ENCODE results near the gene MORC2.

Gene MORC2

GRCh38 chr22:30889268-30889995, 79.1 kb downstream of the MORC2 start:
- DNase-seq (ENCODE audit: low read depth in 2 of 2), result no peak

- no peak for DNase-seq (ENCODE audit: low read depth in 2 of 2)
Measured at GRCh38 chr22:30887861-30888260, 80.7 kb downstream of the MORC2 start.

GRCh38 chr22:30887453-30887852, 81.1 kb downstream of the MORC2 start:
- no peak for DNase-seq (ENCODE audit: low read depth in 2 of 2)

- no peak for DNase-seq (ENCODE audit: low read depth in 2 of 2)
Measured at GRCh38 chr22:30885591-30885990, 83.0 kb downstream of the MORC2 start.

GRCh38 chr22:30885001-30885366, 83.6 kb downstream of the MORC2 start:
- no peak for DNase-seq (ENCODE audit: low read depth in 2 of 2)

- DNase-seq (ENCODE audit: low read depth in 2 of 2), result no peak
Measured at GRCh38 chr22:30884211-30885000, 84.2 kb downstream of the MORC2 start.

GRCh38 chr22:30883586-30884145, 84.9 kb downstream of the MORC2 start:
- DNase-seq (ENCODE audit: low read depth in 2 of 2), result no peak

- DNase-seq (ENCODE audit: low read depth in 2 of 2), result no peak
Measured at GRCh38 chr22:30882974-30883533, 85.5 kb downstream of the MORC2 start.

GRCh38 chr22:30882184-30882717, 86.3 kb downstream of the MORC2 start:
- no peak for DNase-seq (ENCODE audit: low read depth in 2 of 2)

- no peak for DNase-seq (ENCODE audit: low read depth in 2 of 2)
Measured at GRCh38 chr22:30881361-30882183, 87.0 kb downstream of the MORC2 start.

- DNase-seq (ENCODE audit: low read depth in 2 of 2), result no peak
Measured at GRCh38 chr22:30880847-30881246, 87.7 kb downstream of the MORC2 start.

GRCh38 chr22:30880181-30880601, 88.4 kb downstream of the MORC2 start:
- no peak for DNase-seq (ENCODE audit: low read depth in 2 of 2)

GRCh38 chr22:30879415-30879797, 89.2 kb downstream of the MORC2 start:
- no peak for DNase-seq (ENCODE audit: low read depth in 2 of 2)

GRCh38 chr22:30878516-30879414, 89.8 kb downstream of the MORC2 start:
- DNase-seq (ENCODE audit: low read depth in 2 of 2), result no peak

GRCh38 chr22:30877662-30878515, 90.7 kb downstream of the MORC2 start:
- no peak for DNase-seq (ENCODE audit: low read depth in 2 of 2)

- no peak for DNase-seq (ENCODE audit: low read depth in 2 of 2)
Measured at GRCh38 chr22:30876915-30877553, 91.5 kb downstream of the MORC2 start.

- no peak for DNase-seq (ENCODE audit: low read depth in 2 of 2)
Measured at GRCh38 chr22:30876221-30876751, 92.3 kb downstream of the MORC2 start.

- DNase-seq (ENCODE audit: low read depth in 2 of 2), result no peak
Measured at GRCh38 chr22:30875481-30876215, 92.9 kb downstream of the MORC2 start.

All from activated CD4-positive, alpha-beta T cell treated with anti-CD3 and anti-CD28 coated beads for 24 hours (primary cell).